ENCODE results near the gene MAP3K2.

The MAP3K2 gene

DNA sequence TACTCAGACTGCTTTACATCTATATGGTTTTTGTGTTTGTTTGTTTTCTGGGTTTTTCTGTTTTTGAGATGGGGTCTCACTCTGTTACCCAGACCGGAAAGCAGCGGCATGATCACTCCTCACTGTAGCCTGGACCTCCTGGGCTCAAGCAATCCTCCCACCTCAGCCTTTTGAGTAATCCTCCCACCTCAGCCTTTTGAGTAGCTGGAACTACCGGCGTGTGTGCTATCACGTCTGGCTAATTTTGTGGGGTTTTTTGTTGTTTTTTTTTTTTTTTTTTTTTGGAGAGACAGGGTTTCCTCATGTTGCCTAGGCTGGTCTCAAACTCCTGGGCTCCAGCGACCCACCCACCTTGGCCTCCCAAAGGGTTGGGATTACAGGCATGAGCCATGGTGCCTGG, 9.1 kb downstream of the MAP3K2 start:
- DNase-seq (ENCODE audit: low read depth, low spot score) = no peak
- H3K4me3 ChIP-seq (ENCODE audit: low read depth, low read length) = no peak overlapping the region
- ChIA-PET CTCF (interaction anchor here (1.1 to 1.6 kb wide), 2 partner anchors 14 to 16 kb away, joined by 5 read pairs; no protein-coding TSS in a partner anchor), POLR2A (no interaction called here)
- TF ChIP-seq, protein P1, sequence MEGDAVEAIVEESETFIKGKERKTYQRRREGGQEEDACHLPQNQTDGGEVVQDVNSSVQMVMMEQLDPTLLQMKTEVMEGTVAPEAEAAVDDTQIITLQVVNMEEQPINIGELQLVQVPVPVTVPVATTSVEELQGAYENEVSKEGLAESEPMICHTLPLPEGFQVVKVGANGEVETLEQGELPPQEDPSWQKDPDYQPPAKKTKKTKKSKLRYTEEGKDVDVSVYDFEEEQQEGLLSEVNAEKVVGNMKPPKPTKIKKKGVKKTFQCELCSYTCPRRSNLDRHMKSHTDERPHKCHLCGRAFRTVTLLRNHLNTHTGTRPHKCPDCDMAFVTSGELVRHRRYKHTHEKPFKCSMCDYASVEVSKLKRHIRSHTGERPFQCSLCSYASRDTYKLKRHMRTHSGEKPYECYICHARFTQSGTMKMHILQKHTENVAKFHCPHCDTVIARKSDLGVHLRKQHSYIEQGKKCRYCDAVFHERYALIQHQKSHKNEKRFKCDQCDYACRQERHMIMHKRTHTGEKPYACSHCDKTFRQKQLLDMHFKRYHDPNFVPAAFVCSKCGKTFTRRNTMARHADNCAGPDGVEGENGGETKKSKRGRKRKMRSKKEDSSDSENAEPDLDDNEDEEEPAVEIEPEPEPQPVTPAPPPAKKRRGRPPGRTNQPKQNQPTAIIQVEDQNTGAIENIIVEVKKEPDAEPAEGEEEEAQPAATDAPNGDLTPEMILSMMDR (IDR thresholded peaks at IDR 0.05; ENCODE audit: insufficient read depth, low read length, missing control alignments) = no peak

DNA sequence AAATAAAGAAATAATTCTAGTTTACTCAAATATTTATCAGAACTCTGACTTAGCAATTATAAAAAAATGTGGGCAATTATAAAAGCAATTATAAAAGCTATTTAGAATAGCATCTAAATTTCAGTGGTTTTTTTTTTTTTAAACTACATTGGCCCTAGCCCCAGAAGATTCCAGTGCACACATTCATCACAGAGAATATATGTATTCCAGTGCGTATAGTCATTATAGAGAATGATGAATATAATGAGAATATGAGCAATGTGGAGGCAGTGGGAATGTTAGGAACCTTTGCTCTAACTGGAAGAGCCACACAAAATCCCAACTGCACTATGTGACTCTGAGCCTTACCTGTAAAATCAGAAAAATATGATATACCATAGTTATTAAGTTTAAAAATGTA, 10.5 kb downstream of the MAP3K2 start:
- H3K4me3 ChIP-seq (ENCODE audit: low read depth, low read length) = no peak overlapping the region
- ChIA-PET CTCF (interaction anchor here (0.8 to 1.7 kb wide), 3 partner anchors 12 to 102 kb away, joined by 3 to 7 read pairs (median 5); no protein-coding TSS in a partner anchor), POLR2A (no interaction called here)
- TF ChIP-seq, protein P1 (IDR thresholded peaks at IDR 0.05; ENCODE audit: insufficient read depth, low read length, missing control alignments) = no peak
- no peak for DNase-seq (ENCODE audit: low read depth, low spot score)

DNA sequence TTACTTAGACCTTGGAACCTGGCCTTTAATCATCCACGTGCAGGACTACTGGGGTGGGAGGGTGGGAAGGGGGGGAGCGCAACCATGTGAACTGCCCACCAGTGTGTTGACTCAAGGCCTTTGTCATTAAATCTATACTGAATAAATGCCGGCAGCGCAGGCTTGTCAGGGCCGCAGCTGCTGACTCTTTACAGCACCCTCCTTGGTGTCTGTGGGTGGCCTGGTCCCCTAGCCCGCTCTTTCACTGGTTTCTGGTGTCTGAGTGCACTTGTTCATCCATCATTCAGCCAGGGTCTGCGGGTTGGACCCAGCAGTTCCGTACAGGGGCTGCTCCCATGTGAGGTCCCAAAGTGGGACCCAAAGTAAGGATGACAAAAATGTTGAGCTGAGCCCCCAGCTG, 11.5 kb downstream of the MAP3K2 start:
- no peak for DNase-seq (ENCODE audit: low read depth, low spot score)
- POLR2A ChIA-PET = no interaction called here
- TF ChIP-seq, protein P1 (IDR thresholded peaks at IDR 0.05; ENCODE audit: insufficient read depth, low read length, missing control alignments) = no peak
- CTCF ChIA-PET = no interaction called here
- H3K4me3 ChIP-seq (ENCODE audit: low read depth, low read length) = no peak overlapping the region

DNA sequence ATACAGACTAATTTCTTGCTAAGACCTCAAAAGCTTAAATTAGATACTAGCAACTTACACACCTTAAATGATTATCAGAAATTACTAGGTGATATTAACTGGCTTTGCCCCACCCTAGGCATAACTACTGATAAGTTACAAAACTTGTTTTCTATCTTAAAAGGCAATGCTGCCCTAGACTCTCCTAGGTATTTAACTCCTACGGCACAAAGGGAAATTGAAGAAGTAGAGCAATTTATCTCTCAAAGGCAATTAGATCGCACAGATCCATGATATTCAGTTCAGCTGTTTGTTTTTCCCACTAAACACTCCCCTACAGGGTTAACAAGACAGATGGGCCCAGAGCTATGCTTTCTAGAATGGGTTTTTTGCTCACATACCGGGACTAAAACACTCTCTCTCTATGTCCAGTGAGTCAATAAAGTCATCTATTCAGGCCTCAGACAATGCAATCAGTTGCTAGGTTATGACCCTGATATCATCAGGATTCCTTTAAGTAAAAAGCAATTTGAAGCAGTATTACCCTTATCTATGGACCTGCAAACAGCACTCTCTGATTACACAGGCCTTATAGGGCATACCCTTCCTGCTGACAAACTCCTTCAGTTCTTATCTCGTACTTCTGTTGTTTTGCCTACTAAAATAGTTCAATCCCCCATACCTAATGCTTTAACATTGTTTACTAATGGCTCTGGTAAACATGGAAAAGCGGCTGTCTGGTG, 14.3 kb downstream of the MAP3K2 start:
- no peak for DNase-seq (ENCODE audit: low read depth, low spot score)
- no peak overlapping the region for H3K4me3 ChIP-seq (ENCODE audit: low read depth, low read length)
- POLR2A ChIA-PET = no interaction called here
- CTCF ChIA-PET = interaction anchor here (1.1 to 1.4 kb wide), 2 partner anchors 23 to 106 kb away, joined by 4 read pairs; no protein-coding TSS in a partner anchor
- TF ChIP-seq, protein P1 (IDR thresholded peaks at IDR 0.05; ENCODE audit: insufficient read depth, low read length, missing control alignments) = no peak

DNA sequence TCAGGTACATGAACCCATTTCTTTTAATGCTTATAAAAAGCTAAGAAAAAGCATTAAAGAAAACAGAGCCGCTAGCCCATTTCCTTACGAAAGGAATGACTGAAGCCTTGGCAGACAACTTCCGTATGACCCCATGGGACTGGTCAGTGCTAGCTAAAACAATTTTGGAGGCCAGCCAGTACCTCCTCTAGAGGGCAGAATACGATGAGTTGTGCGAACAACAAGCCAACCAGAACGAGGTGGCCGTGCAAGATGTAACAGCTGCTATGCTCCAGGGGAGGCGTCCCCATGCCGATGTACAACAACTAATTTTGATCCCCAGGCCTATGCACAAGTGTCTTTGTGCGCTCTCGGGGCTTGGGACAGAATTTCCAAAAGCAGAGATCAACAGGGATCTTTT, 16.7 kb downstream of the MAP3K2 start:
- no peak for DNase-seq (ENCODE audit: low read depth, low spot score)
- TF ChIP-seq, protein P1 (IDR thresholded peaks at IDR 0.05; ENCODE audit: insufficient read depth, low read length, missing control alignments) = no peak
- CTCF ChIA-PET = no interaction called here
- POLR2A ChIA-PET = no interaction called here
- H3K4me3 ChIP-seq (ENCODE audit: low read depth, low read length) = no peak overlapping the region

DNA sequence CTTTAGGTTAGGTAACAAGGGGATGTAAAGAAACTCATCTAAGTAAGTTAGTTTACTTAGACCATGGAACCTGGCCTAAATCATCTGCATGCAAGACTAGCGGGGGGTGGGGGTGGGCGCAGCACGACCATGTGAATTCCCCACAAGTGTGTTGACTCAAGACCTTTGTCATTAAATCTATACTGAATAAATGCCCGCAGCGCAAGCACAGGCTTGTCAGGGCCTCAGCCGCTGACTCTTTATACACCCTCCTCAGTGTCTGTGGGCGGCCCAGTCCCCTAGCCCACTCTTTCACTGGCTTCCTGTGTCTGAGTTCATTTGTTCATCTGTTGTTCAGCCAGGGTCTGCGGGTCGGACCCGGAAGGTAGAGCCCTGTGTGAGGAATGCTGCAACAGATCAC, 17.8 kb downstream of the MAP3K2 start:
- CTCF ChIA-PET = no interaction called here
- DNase-seq (ENCODE audit: low read depth, low spot score) = no peak
- POLR2A ChIA-PET = no interaction called here
- TF ChIP-seq, protein P1 (IDR thresholded peaks at IDR 0.05; ENCODE audit: insufficient read depth, low read length, missing control alignments) = no peak
- no peak overlapping the region for H3K4me3 ChIP-seq (ENCODE audit: low read depth, low read length)

Data from AG04449 (cell line).